ENCODE measurements around the gene SNAP47. TPM values are rescaled to one million over a fixed set of nuclear protein-coding genes. Genes with fewer than 3 reads are reported as not detected.

Gene SNAP47
- total RNA-seq, 2 experiments from 2014 or later = 30.9 to 32.5 TPM

GRCh38 chr1:227733309-227733705, 1.9 kb upstream of the SNAP47 start:
- CTCF ChIA-PET = no interaction called here
- DNase-seq = no peak

GRCh38 chr1:227733751-227734545, 1.3 kb upstream of the SNAP47 start:
- peaks cover 8% of the 10 kb centered on the region for H3K36me3 Mint-ChIP-seq
- H3K4me3 Mint-ChIP-seq = peak overlapping the region; percentile 94
- ChIA-PET POLR2A (interaction anchor here (0.9 kb wide), 1 partner anchor 171 kb away, joined by 4 read pairs; the partner anchor contains the start of gene ZNF678), CTCF (interaction anchor here (0.6 to 1.9 kb wide), 2 partner anchors 28 to 212 kb away, joined by 5 read pairs; no protein-coding TSS in a partner anchor)
- peak overlapping the region; percentile 56 for H3K27ac Mint-ChIP-seq
- no peak for DNase-seq
- no peaks in the 10 kb centered on the region for H3K9me3 Mint-ChIP-seq
- no peaks in the 10 kb centered on the region for H3K27me3 Mint-ChIP-seq
- intact Hi-C loops (cut with micrococcal nuclease) = loop anchor here (2.0 to 10.0 kb wide), 3 partner anchors 29 to 431 kb away; partner anchors contain the start of gene IBA57
- peaks cover 45% of the 10 kb centered on the region for H3K4me1 Mint-ChIP-seq (ENCODE audit: low read depth)

More at GRCh38 chr1:227733309-227733705, 1.9 kb upstream of the SNAP47 start:
- H3K4me1 Mint-ChIP-seq (ENCODE audit: low read depth) = peaks cover 46% of the 10 kb centered on the region
- POLR2A ChIA-PET = no interaction called here
- intact Hi-C loops (cut with micrococcal nuclease) = loop anchor here (10.0 kb wide), 1 partner anchor 431 kb away; the partner anchor contains the start of gene IBA57
- H3K4me3 Mint-ChIP-seq = peak overlapping the region; percentile 94
- no peaks in the 10 kb centered on the region for H3K27me3 Mint-ChIP-seq
- H3K9me3 Mint-ChIP-seq = no peaks in the 10 kb centered on the region
- H3K36me3 Mint-ChIP-seq = peaks cover 8% of the 10 kb centered on the region
- no peak overlapping the region for H3K27ac Mint-ChIP-seq

- peak; percentile 22 for DNase-seq
- intact Hi-C loops (cut with micrococcal nuclease) = loop anchor here (2.0 to 10.0 kb wide), 3 partner anchors 28 to 430 kb away; partner anchors contain the start of gene IBA57
- H3K27me3 Mint-ChIP-seq = no peaks in the 10 kb centered on the region
- CTCF ChIA-PET = interaction anchor here (0.6 to 1.9 kb wide), 3 partner anchors 24 to 211 kb away, joined by 3 to 5 read pairs (median 5); no protein-coding TSS in a partner anchor
- H3K4me1 Mint-ChIP-seq (ENCODE audit: low read depth) = peaks cover 41% of the 10 kb centered on the region
- H3K4me3 Mint-ChIP-seq = peak overlapping the region; percentile 94
- no peaks in the 10 kb centered on the region for H3K9me3 Mint-ChIP-seq
- H3K27ac Mint-ChIP-seq = peak overlapping the region; percentile 50
- POLR2A ChIA-PET = interaction anchor here (0.9 to 1.0 kb wide), 2 partner anchors 25 to 171 kb away, joined by 4 read pairs; partner anchors contain the start of gene ZNF678
- H3K36me3 Mint-ChIP-seq = peaks cover 8% of the 10 kb centered on the region
Observed at GRCh38 chr1:227734546-227734855, 734 bp upstream of the SNAP47 start.

GRCh38 chr1:227735539-227736285, 477 bp downstream of the SNAP47 start:
- no peaks in the 10 kb centered on the region for H3K27me3 Mint-ChIP-seq
- CTCF ChIA-PET = interaction anchor here (0.8 to 1.9 kb wide), 2 partner anchors 23 to 26 kb away, joined by 3 to 5 read pairs; no protein-coding TSS in a partner anchor
- POLR2A ChIA-PET = interaction anchor here (1.0 kb wide), 1 partner anchor 24 kb away, joined by 4 read pairs; no protein-coding TSS in a partner anchor
- intact Hi-C loops (cut with micrococcal nuclease) = loop anchor here (1.0 to 10.0 kb wide), 5 partner anchors 27 to 429 kb away; partner anchors contain the start of genes IBA57 and ZNF678
- H3K4me1 Mint-ChIP-seq (ENCODE audit: low read depth) = peaks cover 43% of the 10 kb centered on the region
- peak; percentile 23 for DNase-seq
- peak overlapping the region; percentile 94 for H3K4me3 Mint-ChIP-seq
- H3K27ac Mint-ChIP-seq = peak overlapping the region; percentile 79
- peaks cover 10% of the 10 kb centered on the region for H3K36me3 Mint-ChIP-seq
- H3K9me3 Mint-ChIP-seq = no peaks in the 10 kb centered on the region

GRCh38 chr1:227736814-227737432, 1.7 kb downstream of the SNAP47 start:
- no peaks in the 10 kb centered on the region for H3K9me3 Mint-ChIP-seq
- peak overlapping the region; percentile 26 for H3K4me3 Mint-ChIP-seq
- no peak for DNase-seq
- intact Hi-C loops (cut with micrococcal nuclease) = loop anchor here (10.0 kb wide), 1 partner anchor 428 kb away; the partner anchor contains the start of gene IBA57
- peaks cover 11% of the 10 kb centered on the region for H3K36me3 Mint-ChIP-seq
- CTCF ChIA-PET = no interaction called here
- POLR2A ChIA-PET = no interaction called here
- H3K27ac Mint-ChIP-seq = no peak overlapping the region
- no peaks in the 10 kb centered on the region for H3K27me3 Mint-ChIP-seq
- peaks cover 48% of the 10 kb centered on the region for H3K4me1 Mint-ChIP-seq (ENCODE audit: low read depth)

- no peaks in the 10 kb centered on the region for H3K27me3 Mint-ChIP-seq
- peaks cover 42% of the 10 kb centered on the region for H3K4me1 Mint-ChIP-seq (ENCODE audit: low read depth)
- H3K4me3 Mint-ChIP-seq = no peak overlapping the region
- DNase-seq = no peak
- ChIA-PET CTCF (no interaction called here), POLR2A (no interaction called here)
- no peaks in the 10 kb centered on the region for H3K9me3 Mint-ChIP-seq
- H3K36me3 Mint-ChIP-seq = peaks cover 5% of the 10 kb centered on the region
- H3K27ac Mint-ChIP-seq = no peak overlapping the region
- intact Hi-C loops (cut with micrococcal nuclease) = loop anchor here (10.0 kb wide), 1 partner anchor 426 kb away; the partner anchor contains the start of gene IBA57
Observed at GRCh38 chr1:227738820-227739219, 3.6 kb downstream of the SNAP47 start.

- ChIA-PET CTCF (no interaction called here), POLR2A (interaction anchor here (1.3 kb wide), 1 partner anchor 197 kb away, joined by 5 read pairs; no protein-coding TSS in a partner anchor)
- no peak for DNase-seq
- Mint-ChIP-seq H3K27ac (no peak overlapping the region), H3K9me3 (no peaks in the 10 kb centered on the region), H3K4me3 (no peak overlapping the region), H3K27me3 (no peaks in the 10 kb centered on the region), H3K36me3 (peaks cover 3% of the 10 kb centered on the region), H3K4me1 (ENCODE audit: low read depth) (peaks cover 39% of the 10 kb centered on the region)
- intact Hi-C loops (cut with micrococcal nuclease) = loop anchor here (10.0 kb wide), 1 partner anchor 425 kb away; the partner anchor contains the start of gene IBA57
Observed at GRCh38 chr1:227739636-227740035, 4.4 kb downstream of the SNAP47 start.

GRCh38 chr1:227740401-227740960, 5.2 kb downstream of the SNAP47 start:
- no peak for DNase-seq
- Mint-ChIP-seq H3K27me3 (no peaks in the 10 kb centered on the region), H3K36me3 (peaks cover 3% of the 10 kb centered on the region), H3K27ac (peak overlapping the region; percentile 30), H3K4me3 (no peak overlapping the region), H3K9me3 (no peaks in the 10 kb centered on the region), H3K4me1 (ENCODE audit: low read depth) (peaks cover 48% of the 10 kb centered on the region)
- POLR2A ChIA-PET = interaction anchor here (1.3 kb wide), 1 partner anchor 198 kb away, joined by 5 read pairs; no protein-coding TSS in a partner anchor
- CTCF ChIA-PET = no interaction called here
- intact Hi-C loops (cut with micrococcal nuclease) = no loop called here

- Mint-ChIP-seq H3K4me3 (no peak overlapping the region), H3K36me3 (peaks cover 3% of the 10 kb centered on the region), H3K27me3 (no peaks in the 10 kb centered on the region), H3K4me1 (ENCODE audit: low read depth) (peaks cover 45% of the 10 kb centered on the region), H3K27ac (no peak overlapping the region), H3K9me3 (no peaks in the 10 kb centered on the region)
- ChIA-PET POLR2A (no interaction called here), CTCF (no interaction called here)
- intact Hi-C loops (cut with micrococcal nuclease) = no loop called here
- no peak for DNase-seq
Observed at GRCh38 chr1:227741166-227741870, 6.1 kb downstream of the SNAP47 start.

GRCh38 chr1:227742738-227743715, 7.8 kb downstream of the SNAP47 start:
- Mint-ChIP-seq H3K4me1 (ENCODE audit: low read depth) (peaks cover 45% of the 10 kb centered on the region), H3K36me3 (peaks cover 3% of the 10 kb centered on the region), H3K9me3 (no peaks in the 10 kb centered on the region), H3K4me3 (no peak overlapping the region), H3K27ac (no peak overlapping the region), H3K27me3 (no peaks in the 10 kb centered on the region)
- no peak for DNase-seq
- POLR2A ChIA-PET = interaction anchor here (0.6 kb wide), 1 partner anchor 17 kb away, joined by 3 read pairs; no protein-coding TSS in a partner anchor
- intact Hi-C loops (cut with micrococcal nuclease) = no loop called here
- CTCF ChIA-PET = interaction anchor here (2.2 kb wide), 1 partner anchor 15 kb away, joined by 7 read pairs; no protein-coding TSS in a partner anchor
